ENCODE measurements around the gene GDAP1L1. TPM values are rescaled to one million over a fixed set of nuclear protein-coding genes. Genes with fewer than 3 reads are reported as not detected.

Gene GDAP1L1
- total RNA-seq: under 0.01 and 0.09 TPM in 2 replicates

DNA sequence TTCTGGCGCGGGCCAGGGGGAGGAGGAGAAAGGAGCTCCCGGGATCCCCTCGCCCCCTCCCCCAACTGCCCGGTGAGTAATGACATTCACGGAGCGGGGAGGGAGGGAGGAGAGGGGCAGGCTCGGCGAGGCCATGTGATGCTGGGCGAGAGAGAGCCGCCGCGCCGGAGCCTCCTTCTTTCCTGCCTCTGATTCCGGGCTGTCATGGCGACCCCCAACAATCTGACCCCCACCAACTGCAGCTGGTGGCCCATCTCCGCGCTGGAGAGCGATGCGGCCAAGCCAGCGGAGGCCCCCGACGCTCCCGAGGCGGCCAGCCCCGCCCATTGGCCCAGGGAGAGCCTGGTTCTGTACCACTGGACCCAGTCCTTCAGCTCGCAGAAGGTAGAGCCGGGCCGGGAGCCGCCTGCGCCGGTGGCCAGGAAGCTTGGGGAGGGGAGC, at the start of gene GDAP1L1:
GDAP1L1 (plus strand) TSS at position 178 of the 441 bp plus-strand sequence; CDS start at position 205, 27 bp downstream.

DNA sequence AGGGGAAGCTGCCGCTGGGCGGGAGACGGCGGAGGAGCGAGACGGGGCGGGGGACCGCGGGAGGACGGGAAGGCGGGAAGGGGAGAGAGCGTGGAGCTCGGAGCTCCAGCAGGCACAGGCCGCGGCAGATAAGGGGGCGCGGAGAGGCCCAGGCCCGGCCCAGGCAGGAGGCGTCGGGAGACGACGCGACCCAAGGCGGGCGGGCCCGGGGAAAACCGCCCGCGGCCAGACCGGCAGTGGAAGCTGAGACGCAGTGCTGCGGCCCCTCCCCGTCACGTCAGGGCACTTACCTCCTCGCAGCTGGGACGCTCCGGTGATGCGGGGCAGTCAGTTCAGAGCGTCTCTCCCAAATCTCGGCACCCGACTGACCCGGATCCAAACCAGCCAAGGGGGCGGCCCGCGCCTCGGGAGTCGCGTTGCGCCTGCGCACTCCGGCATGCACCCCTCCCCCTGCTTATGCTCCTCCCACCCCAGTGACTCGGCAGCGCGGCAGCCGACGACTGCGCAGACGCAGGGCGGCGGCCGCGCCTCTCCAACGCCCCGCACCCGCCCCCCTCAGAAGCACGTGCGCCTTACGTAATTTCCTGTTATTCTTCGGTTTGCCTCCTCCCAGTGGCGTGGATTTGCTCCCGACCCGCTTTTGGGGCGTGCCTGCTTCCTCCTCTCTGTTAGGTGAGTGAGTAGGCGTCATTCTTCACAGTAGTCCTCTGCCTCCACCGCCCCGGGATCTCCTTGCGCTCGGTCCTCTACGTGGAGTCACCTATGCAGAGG, 36.5 kb upstream of the GDAP1L1 start, which contains the start of gene OSER1:
OSER1 (minus strand) TSS at position 366 of the 771 bp plus-strand sequence. CDS start 3,814 bp downstream, outside the sequence.

DNA sequence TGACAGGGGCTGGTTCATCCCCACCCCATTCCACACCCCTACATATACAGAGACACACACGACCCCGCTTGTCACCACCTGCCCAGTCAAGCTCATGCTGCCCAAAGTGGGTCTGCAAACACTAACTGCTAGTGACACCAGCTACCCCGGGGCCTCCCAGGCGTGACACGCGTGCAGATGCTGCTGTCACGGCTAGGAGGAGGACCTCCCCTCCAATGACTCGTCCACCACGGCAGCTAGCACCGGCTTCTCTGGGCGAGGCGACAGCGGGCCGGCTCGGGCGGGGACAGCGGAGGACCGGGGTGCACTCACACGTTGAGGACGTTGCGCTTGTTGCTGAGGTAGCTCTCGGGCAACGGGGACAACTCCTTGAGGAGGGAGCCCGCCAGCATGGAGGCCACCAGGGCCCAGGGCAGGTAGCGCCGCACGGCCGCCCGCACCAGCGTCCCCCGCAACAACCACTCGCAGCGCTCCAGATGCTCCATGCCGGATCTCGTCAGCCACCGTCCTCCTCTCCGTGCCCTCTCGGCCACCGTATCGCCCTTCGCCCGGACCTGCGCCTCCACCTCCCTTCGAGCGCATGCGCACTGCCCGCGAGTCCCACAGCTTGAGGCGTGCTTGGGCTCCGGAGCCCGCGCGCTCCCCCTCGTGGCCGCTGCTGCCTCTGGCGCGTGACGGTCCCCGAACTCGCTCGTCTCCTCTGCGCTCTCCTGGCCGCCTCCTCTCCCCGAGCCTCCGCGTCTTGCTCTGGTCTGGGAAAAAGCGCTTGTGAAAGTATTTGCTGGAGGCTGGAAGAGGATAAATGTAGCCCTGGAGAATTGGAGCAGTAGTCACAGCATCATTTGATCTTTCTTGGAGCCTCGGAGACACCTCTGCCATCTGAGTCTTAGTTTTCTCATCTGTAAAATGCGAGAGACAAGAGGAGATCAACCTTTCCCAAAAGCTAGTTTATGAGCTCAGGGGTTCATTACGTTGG, 63.8 kb downstream of the GDAP1L1 start, which contains the start of gene FITM2:
FITM2 (minus strand) TSS at position 539 of the 976 bp plus-strand sequence; CDS start at position 485, 54 bp downstream.

Other genes with a start within 250 kb of the GDAP1L1 start
- gene JPH2, start 60.1 kb upstream of the GDAP1L1 start, total RNA-seq: 0.43 and 4.4 TPM in 2 replicates
- 37.3 and 44.5 TPM in 2 replicates for gene OSER1, start 36.5 kb upstream of the GDAP1L1 start, total RNA-seq
- gene FITM2, start 63.9 kb downstream of the GDAP1L1 start, total RNA-seq: 5.2 and 6.1 TPM in 2 replicates
- not detected in 2 replicates for gene R3HDML, start 89.7 kb downstream of the GDAP1L1 start, total RNA-seq
- gene HNF4A, start 108.4 kb downstream of the GDAP1L1 start, total RNA-seq: not detected in 2 replicates
- 7.1 and 9.2 TPM in 2 replicates for gene TTPAL, start 228.6 kb downstream of the GDAP1L1 start, total RNA-seq